Activated CD8-positive, alpha-beta memory T cell treated with anti-CD3 and anti-CD28 coated beads, Interleukin-2, amount 10 ng/mL, durations not matched to agents 7 days and 5 days (primary cell): ENCODE measurements around the gene PLA2R1. TPM values are rescaled to one million over a fixed set of nuclear protein-coding genes. Genes with fewer than 3 reads are reported as not detected.
"Not testable (repeated sequence)": the region's sequence is repeated elsewhere in the genome, so short reads cannot be mapped to it uniquely, and the experiment has no call there.

Experiments used
- ATAC-seq: fragments of 150-1000 bp; cut with Tn5 transposase; one replicate; pipeline ENCODE4 v1.10.0; 2021; ENCODE audit warnings: moderate library complexity
- CTCF ChIA-PET: fragments of 350-600 bp; sonication (Branson Sonifier 250); formaldehyde crosslinking; loops from one replicate; lab custom pipeline; 2021; ENCODE audit warnings: antibody characterized with exemption; lab: Charles Lee
- DNase-seq: peaks from one replicate; pipeline ENCODE4 v3.0.0-alpha.2; 2020
- H3K27ac Mint-ChIP-seq: one replicate; pipeline ENCODE4 v1.8.0; 2021; ENCODE audit warnings: mild to moderate bottlenecking, mixed read lengths
- H3K27me3 Mint-ChIP-seq: one replicate; pipeline ENCODE4 v1.8.0; 2021; ENCODE audit warnings: mixed read lengths
- H3K36me3 Mint-ChIP-seq: one replicate; pipeline ENCODE4 v1.8.0; 2021; ENCODE audit warnings: mild to moderate bottlenecking, mixed read lengths
- H3K4me1 Mint-ChIP-seq: one replicate; pipeline ENCODE4 v1.8.0; 2021; ENCODE audit warnings: mixed read lengths
- H3K4me3 Mint-ChIP-seq: one replicate; pipeline ENCODE4 v1.8.0; 2021; ENCODE audit warnings: mild to moderate bottlenecking, moderate library complexity, mixed read lengths
- H3K9me3 Mint-ChIP-seq: one replicate; pipeline ENCODE4 v1.8.0; 2022; ENCODE audit warnings: low read depth, mixed read lengths
- total RNA-seq, 2 experiments: library from RNA; stranded (reverse); gene quantifications; one replicate each; pipeline ENCODE4 v1.2.3, GENCODE V29; 2021

Gene PLA2R1
- total RNA-seq, 2 experiments from 2014 or later = not detected

- no peaks in the 10 kb centered on the region for H3K9me3 Mint-ChIP-seq
- CTCF ChIA-PET = no interaction called here
- no peaks in the 10 kb centered on the region for H3K36me3 Mint-ChIP-seq
- ATAC-seq (no peak), DNase-seq (no peak)
- H3K4me1 Mint-ChIP-seq = peaks cover 6% of the 10 kb centered on the region
- H3K27ac Mint-ChIP-seq = no peak overlapping the region
- no peak overlapping the region for H3K4me3 Mint-ChIP-seq
- peaks cover 40% of the 10 kb centered on the region for H3K27me3 Mint-ChIP-seq
Observed at GRCh38 chr2:160057356-160057755, 5.1 kb downstream of the PLA2R1 start.

- ATAC-seq (no peak), DNase-seq (no peak)
- Mint-ChIP-seq H3K27me3 (peaks cover 45% of the 10 kb centered on the region), H3K4me3 (no peak overlapping the region), H3K27ac (no peak overlapping the region), H3K36me3 (no peaks in the 10 kb centered on the region), H3K4me1 (peaks cover 7% of the 10 kb centered on the region), H3K9me3 (no peaks in the 10 kb centered on the region)
- CTCF ChIA-PET = no interaction called here
Observed at GRCh38 chr2:160055726-160056108, 6.7 kb downstream of the PLA2R1 start.

DNA sequence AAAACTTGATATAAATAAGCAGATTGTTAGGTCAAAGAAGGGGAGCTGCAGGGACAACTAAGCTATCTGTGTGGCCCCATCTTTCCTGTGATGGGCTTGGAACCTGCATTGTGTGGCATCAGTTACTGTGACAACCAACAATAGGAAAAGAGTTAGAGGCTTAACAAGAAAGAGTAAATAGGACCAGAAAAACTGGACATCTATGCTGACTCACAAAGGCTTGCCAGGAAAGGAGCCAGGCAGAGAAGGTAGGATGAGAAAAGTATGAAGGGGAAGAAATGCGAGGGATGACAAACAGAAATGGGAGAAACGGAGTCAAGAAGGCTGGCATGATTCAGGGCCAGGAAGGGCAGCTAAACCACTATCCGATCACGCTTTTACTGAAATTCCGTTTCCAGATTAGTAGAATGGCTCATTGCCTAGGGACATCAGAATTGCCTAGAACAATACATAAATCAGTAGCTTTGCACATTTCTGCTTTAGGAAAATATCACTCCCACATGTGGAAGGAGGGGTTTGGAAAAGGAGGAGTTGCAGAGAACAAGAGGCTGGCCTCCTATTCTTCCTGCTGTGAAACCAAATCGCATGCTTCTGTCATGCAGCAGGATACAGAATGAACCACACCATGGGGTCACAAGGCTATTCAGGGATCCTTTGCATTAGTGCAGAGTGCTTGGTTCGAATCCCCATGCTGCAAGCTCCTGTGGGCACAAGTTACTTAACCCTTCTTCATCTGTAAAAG lies 7.3 kb downstream of the PLA2R1 start:
- no peaks in the 10 kb centered on the region for H3K36me3 Mint-ChIP-seq
- CTCF ChIA-PET = interaction anchor here (1.4 kb wide), 1 partner anchor 13 kb away, joined by 3 read pairs; no protein-coding TSS in a partner anchor
- no peak for DNase-seq
- peaks cover 42% of the 10 kb centered on the region for H3K27me3 Mint-ChIP-seq
- H3K4me1 Mint-ChIP-seq = peaks cover 7% of the 10 kb centered on the region
- ATAC-seq = no peak
- no peaks in the 10 kb centered on the region for H3K9me3 Mint-ChIP-seq
- no peak overlapping the region for H3K27ac Mint-ChIP-seq
- H3K4me3 Mint-ChIP-seq = no peak overlapping the region

- no peak for DNase-seq
- Mint-ChIP-seq H3K4me1 (peaks cover 7% of the 10 kb centered on the region), H3K27ac (no peak overlapping the region), H3K36me3 (no peaks in the 10 kb centered on the region), H3K9me3 (no peaks in the 10 kb centered on the region), H3K4me3 (no peak overlapping the region), H3K27me3 (peaks cover 34% of the 10 kb centered on the region)
- ATAC-seq = no peak
- CTCF ChIA-PET = interaction anchor here (1.4 kb wide), 1 partner anchor 12 kb away, joined by 3 read pairs; no protein-coding TSS in a partner anchor
Observed at GRCh38 chr2:160053946-160054345, 8.5 kb downstream of the PLA2R1 start.

DNA sequence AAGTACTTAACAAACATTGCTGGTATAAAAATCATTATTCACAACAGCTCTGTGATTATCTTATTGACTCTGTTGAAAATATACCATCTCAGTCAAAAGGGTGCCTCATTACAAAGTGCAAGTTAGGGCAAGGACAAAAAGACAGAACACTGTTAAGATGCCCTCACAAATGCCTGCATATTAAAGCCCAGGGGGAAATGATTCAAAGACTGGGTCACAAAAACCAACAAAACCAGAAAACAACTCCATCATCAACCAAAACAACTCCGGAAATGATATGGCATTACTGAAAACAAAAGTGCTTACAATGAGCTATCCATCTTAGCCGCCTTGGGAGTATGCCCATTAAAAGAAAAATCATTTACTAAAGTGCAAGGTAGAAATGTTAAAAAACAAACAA lies 9.9 kb downstream of the PLA2R1 start:
- Mint-ChIP-seq H3K36me3 (no peaks in the 10 kb centered on the region), H3K4me1 (peaks cover 7% of the 10 kb centered on the region), H3K9me3 (no peaks in the 10 kb centered on the region), H3K27me3 (peaks cover 30% of the 10 kb centered on the region), H3K4me3 (no peak overlapping the region), H3K27ac (no peak overlapping the region)
- DNase-seq (no peak), ATAC-seq (no peak)
- CTCF ChIA-PET = no interaction called here

- H3K27me3 Mint-ChIP-seq = peaks cover 28% of the 10 kb centered on the region
- no peak overlapping the region for H3K27ac Mint-ChIP-seq
- DNase-seq (no peak), ATAC-seq (no peak)
- CTCF ChIA-PET = no interaction called here
- H3K36me3 Mint-ChIP-seq = no peaks in the 10 kb centered on the region
- H3K4me1 Mint-ChIP-seq = peaks cover 7% of the 10 kb centered on the region
- H3K9me3 Mint-ChIP-seq = no peaks in the 10 kb centered on the region
- no peak overlapping the region for H3K4me3 Mint-ChIP-seq
Observed at GRCh38 chr2:160051371-160051800, 11.0 kb downstream of the PLA2R1 start.

GRCh38 chr2:160050147-160050546 lies 12.3 kb downstream of the PLA2R1 start:
- H3K36me3 Mint-ChIP-seq = no peaks in the 10 kb centered on the region
- H3K9me3 Mint-ChIP-seq = no peaks in the 10 kb centered on the region
- H3K4me3 Mint-ChIP-seq = no peak overlapping the region
- H3K27ac Mint-ChIP-seq = no peak overlapping the region
- DNase-seq = no peak
- peaks cover 7% of the 10 kb centered on the region for H3K4me1 Mint-ChIP-seq
- CTCF ChIA-PET = no interaction called here
- no peak for ATAC-seq
- H3K27me3 Mint-ChIP-seq = peaks cover 25% of the 10 kb centered on the region

GRCh38 chr2:160045703-160046210 lies 16.7 kb downstream of the PLA2R1 start:
- no peak overlapping the region for H3K27ac Mint-ChIP-seq
- DNase-seq = no peak
- H3K36me3 Mint-ChIP-seq = no peaks in the 10 kb centered on the region
- H3K4me1 Mint-ChIP-seq = no peaks in the 10 kb centered on the region
- H3K27me3 Mint-ChIP-seq = peaks cover 13% of the 10 kb centered on the region
- no peak for ATAC-seq
- CTCF ChIA-PET = no interaction called here
- H3K9me3 Mint-ChIP-seq = no peaks in the 10 kb centered on the region
- H3K4me3 Mint-ChIP-seq = no peak overlapping the region

GRCh38 chr2:160044728-160045127 lies 17.7 kb downstream of the PLA2R1 start:
- Mint-ChIP-seq H3K36me3 (no peaks in the 10 kb centered on the region), H3K4me1 (no peaks in the 10 kb centered on the region), H3K4me3 (no peak overlapping the region), H3K9me3 (no peaks in the 10 kb centered on the region), H3K27ac (no peak overlapping the region), H3K27me3 (peaks cover 10% of the 10 kb centered on the region)
- ATAC-seq (no peak), DNase-seq (no peak)
- CTCF ChIA-PET = no interaction called here

DNA sequence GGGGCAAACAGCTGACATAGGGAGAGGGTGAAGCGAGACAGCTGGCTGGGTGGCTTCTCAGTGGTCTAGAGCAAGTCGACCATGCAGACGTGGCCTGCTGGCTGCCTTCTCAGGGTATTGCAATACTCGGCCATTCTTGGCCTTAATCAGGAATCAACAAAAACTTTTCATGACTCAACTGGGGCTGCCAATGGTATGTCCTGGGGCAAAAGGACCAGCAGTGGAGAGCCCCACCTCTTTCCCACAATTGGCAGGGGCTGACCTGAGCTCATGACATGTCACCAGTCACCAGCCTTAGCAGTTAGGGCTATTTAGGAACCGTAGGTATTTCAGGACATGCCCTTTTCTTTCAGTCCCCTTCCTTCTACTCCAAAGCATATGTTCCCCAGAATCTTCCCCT lies 19.1 kb downstream of the PLA2R1 start:
- ATAC-seq (no peak), DNase-seq (no peak)
- Mint-ChIP-seq H3K36me3 (no peaks in the 10 kb centered on the region), H3K27me3 (peaks cover 13% of the 10 kb centered on the region), H3K4me1 (no peaks in the 10 kb centered on the region), H3K9me3 (no peaks in the 10 kb centered on the region), H3K27ac (no peak overlapping the region), H3K4me3 (no peak overlapping the region)
- CTCF ChIA-PET = no interaction called here

GRCh38 chr2:160042054-160042453 lies 20.4 kb downstream of the PLA2R1 start:
- no peak for DNase-seq
- H3K4me3 Mint-ChIP-seq = no peak overlapping the region
- CTCF ChIA-PET = interaction anchor here (1.0 kb wide), 1 partner anchor 12 kb away, joined by 3 read pairs; no protein-coding TSS in a partner anchor
- no peak for ATAC-seq
- H3K27me3 Mint-ChIP-seq = peaks cover 13% of the 10 kb centered on the region
- no peaks in the 10 kb centered on the region for H3K4me1 Mint-ChIP-seq
- H3K9me3 Mint-ChIP-seq = no peaks in the 10 kb centered on the region
- no peaks in the 10 kb centered on the region for H3K36me3 Mint-ChIP-seq
- no peak overlapping the region for H3K27ac Mint-ChIP-seq

- no peak overlapping the region for H3K27ac Mint-ChIP-seq
- no peak for DNase-seq
Observed at GRCh38 chr2:160041091-160041490, 21.3 kb downstream of the PLA2R1 start.

DNA sequence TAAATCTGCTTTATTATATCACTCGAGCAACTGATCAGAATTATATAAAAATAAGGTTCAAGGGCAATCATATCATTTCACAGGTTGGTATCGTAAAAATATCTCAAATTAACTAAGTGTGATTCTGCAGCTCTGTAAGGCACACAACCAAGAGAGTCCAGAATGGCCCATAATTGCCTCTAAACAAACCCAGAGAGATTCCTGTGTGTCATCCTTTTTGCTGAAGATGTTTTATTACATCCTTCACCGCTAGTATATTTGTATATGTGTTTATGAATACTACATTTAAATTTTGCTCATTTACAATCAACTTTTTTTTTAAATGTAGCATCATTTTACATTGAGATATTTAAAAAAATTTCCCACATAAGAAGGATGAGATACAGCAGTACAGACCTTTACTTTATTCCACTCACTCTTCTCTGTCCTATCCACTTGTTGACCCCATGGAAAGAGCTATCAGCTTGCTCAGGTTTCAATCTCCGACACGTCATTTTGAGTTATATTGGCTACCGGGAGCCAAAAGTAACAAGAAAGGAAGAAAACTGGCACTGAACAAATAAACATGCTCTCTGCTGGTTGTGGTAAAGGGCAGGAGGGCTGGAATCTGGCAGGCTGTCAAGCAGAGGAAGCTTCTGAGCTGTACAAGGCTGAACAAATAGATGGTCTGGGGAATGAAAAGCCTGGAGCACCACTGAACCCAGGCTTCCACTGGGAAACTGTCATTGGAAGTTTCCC lies 23.1 kb downstream of the PLA2R1 start:
- Mint-ChIP-seq H3K27me3 (peaks cover 13% of the 10 kb centered on the region), H3K9me3 (no peaks in the 10 kb centered on the region), H3K27ac (no peak overlapping the region), H3K4me1 (no peaks in the 10 kb centered on the region), H3K4me3 (no peak overlapping the region), H3K36me3 (no peaks in the 10 kb centered on the region)
- ATAC-seq (no peak), DNase-seq (no peak)
- CTCF ChIA-PET = no interaction called here

More at GRCh38 chr2:160041091-160041490, 21.3 kb downstream of the PLA2R1 start:
- H3K36me3 Mint-ChIP-seq = no peaks in the 10 kb centered on the region
- no peaks in the 10 kb centered on the region for H3K4me1 Mint-ChIP-seq
- H3K9me3 Mint-ChIP-seq = no peaks in the 10 kb centered on the region
- peaks cover 13% of the 10 kb centered on the region for H3K27me3 Mint-ChIP-seq
- CTCF ChIA-PET = no interaction called here
- no peak overlapping the region for H3K4me3 Mint-ChIP-seq
- ATAC-seq = no peak

GRCh38 chr2:160038662-160039061 lies 23.8 kb downstream of the PLA2R1 start:
- H3K36me3 Mint-ChIP-seq, H3K4me1 Mint-ChIP-seq, DNase-seq, H3K4me3 Mint-ChIP-seq, CTCF ChIA-PET, ATAC-seq, H3K9me3 Mint-ChIP-seq, H3K27ac Mint-ChIP-seq: not testable (repeated sequence)
- peaks cover 11% of the 10 kb centered on the region for H3K27me3 Mint-ChIP-seq
